ENCODE data around the gene ARHGAP20. TPM values are rescaled to one million over a fixed set of nuclear protein-coding genes. Genes with fewer than 3 reads are reported as not detected.

The ARHGAP20 gene
- polyA plus RNA-seq, 4 donors = 0.54 to 1.1 (median 1.0) TPM; not detected in 1

- H3K27ac ChIP-seq (ENCODE audit: low read depth in 1 of 3, low read length in 2 of 3) = no peak overlapping the region
- FAIRE-seq (no peak), DNase-seq (no peak)
- no peaks in the 10 kb centered on the region for H3K27me3 ChIP-seq (ENCODE audit: control insufficient read depth in 3 of 3, insufficient read depth in 3 of 3, low read length in 3 of 3)
- H3K4me3 ChIP-seq (ENCODE audit: low read depth in 1 of 3, low read length in 3 of 3) = no peak overlapping the region
- WGBS, 3 donors = 92 to 98% (median 93%) methylated on average over 8 of the region's 8 CpGs
- no peaks in the 10 kb centered on the region for H3K36me3 ChIP-seq (ENCODE audit: control insufficient read depth in 3 of 3, insufficient read depth in 2 of 3, low read depth in 1 of 3, low read length in 3 of 3)
- H3K4me1 ChIP-seq (ENCODE audit: control insufficient read depth in 3 of 3, insufficient read depth in 2 of 3, low read depth in 1 of 3, low read length in 2 of 3) = peaks cover 0 to 5% (median 0%) of the 10 kb centered on the region in 3 donors
- no peaks in the 10 kb centered on the region for H3K9me3 ChIP-seq (ENCODE audit: control insufficient read depth in 2 of 2, insufficient read depth in 1 of 2, low read depth in 1 of 2, low read length in 1 of 2)
Observed at GRCh38 chr11:110580571-110580970, 131.7 kb downstream of the ARHGAP20 start.

GRCh38 chr11:110573411-110573810, 138.8 kb downstream of the ARHGAP20 start:
- no peak for FAIRE-seq
- H3K27me3 ChIP-seq (ENCODE audit: control insufficient read depth in 3 of 3, insufficient read depth in 3 of 3, low read length in 3 of 3) = no peaks in the 10 kb centered on the region
- no peaks in the 10 kb centered on the region for H3K4me1 ChIP-seq (ENCODE audit: control insufficient read depth in 3 of 3, insufficient read depth in 2 of 3, low read depth in 1 of 3, low read length in 2 of 3)
- 76 to 81% (median 79%) methylated on average over 5 of the region's 5 CpGs for WGBS, 3 donors
- H3K36me3 ChIP-seq (ENCODE audit: control insufficient read depth in 3 of 3, insufficient read depth in 2 of 3, low read depth in 1 of 3, low read length in 3 of 3) = no peaks in the 10 kb centered on the region
- DNase-seq = no peak
- H3K4me3 ChIP-seq (ENCODE audit: low read depth in 1 of 3, low read length in 3 of 3) = no peak overlapping the region
- H3K9me3 ChIP-seq (ENCODE audit: control insufficient read depth in 2 of 2, insufficient read depth in 1 of 2, low read depth in 1 of 2, low read length in 1 of 2) = no peaks in the 10 kb centered on the region
- H3K27ac ChIP-seq (ENCODE audit: low read depth in 1 of 3, low read length in 2 of 3) = no peak overlapping the region

GRCh38 chr11:110571081-110571720, 141.0 kb downstream of the ARHGAP20 start:
- Histone ChIP-seq H3K27ac (ENCODE audit: low read depth in 1 of 3, low read length in 2 of 3) (no peak overlapping the region), H3K27me3 (ENCODE audit: control insufficient read depth in 3 of 3, insufficient read depth in 3 of 3, low read length in 3 of 3) (no peaks in the 10 kb centered on the region), H3K4me3 (ENCODE audit: low read depth in 1 of 3, low read length in 3 of 3) (no peak overlapping the region), H3K9me3 (ENCODE audit: control insufficient read depth in 2 of 2, insufficient read depth in 1 of 2, low read depth in 1 of 2, low read length in 1 of 2) (no peaks in the 10 kb centered on the region), H3K36me3 (ENCODE audit: control insufficient read depth in 3 of 3, insufficient read depth in 2 of 3, low read depth in 1 of 3, low read length in 3 of 3) (no peaks in the 10 kb centered on the region), H3K4me1 (ENCODE audit: control insufficient read depth in 3 of 3, insufficient read depth in 2 of 3, low read depth in 1 of 3, low read length in 2 of 3) (no peaks in the 10 kb centered on the region)
- no peak for DNase-seq
- FAIRE-seq = no peak
- WGBS, 3 donors = 61 to 75% (median 64%) methylated on average over 5 of the region's 5 CpGs

- no peaks in the 10 kb centered on the region for H3K36me3 ChIP-seq (ENCODE audit: control insufficient read depth in 3 of 3, insufficient read depth in 2 of 3, low read depth in 1 of 3, low read length in 3 of 3)
- no peaks in the 10 kb centered on the region for H3K9me3 ChIP-seq (ENCODE audit: control insufficient read depth in 2 of 2, insufficient read depth in 1 of 2, low read depth in 1 of 2, low read length in 1 of 2)
- DNase-seq = no peak
- WGBS, 3 donors = 48 to 63% (median 56%) methylated on average over 2 of the region's 2 CpGs
- FAIRE-seq = no peak
- no peak overlapping the region for H3K4me3 ChIP-seq (ENCODE audit: low read depth in 1 of 3, low read length in 3 of 3)
- peaks cover 0 to 14% (median 0%) of the 10 kb centered on the region in 3 donors for H3K4me1 ChIP-seq (ENCODE audit: control insufficient read depth in 3 of 3, insufficient read depth in 2 of 3, low read depth in 1 of 3, low read length in 2 of 3)
- H3K27ac ChIP-seq (ENCODE audit: low read depth in 1 of 3, low read length in 2 of 3) = no peak overlapping the region
- no peaks in the 10 kb centered on the region for H3K27me3 ChIP-seq (ENCODE audit: control insufficient read depth in 3 of 3, insufficient read depth in 3 of 3, low read length in 3 of 3)
Observed at GRCh38 chr11:110566577-110566976, 145.7 kb downstream of the ARHGAP20 start.

GRCh38 chr11:110565357-110566336, 146.6 kb downstream of the ARHGAP20 start:
- no peaks in the 10 kb centered on the region for H3K9me3 ChIP-seq (ENCODE audit: control insufficient read depth in 2 of 2, insufficient read depth in 1 of 2, low read depth in 1 of 2, low read length in 1 of 2)
- FAIRE-seq (no peak), DNase-seq (peak in 1 of 2 donors; percentile 55)
- no peaks in the 10 kb centered on the region for H3K27me3 ChIP-seq (ENCODE audit: control insufficient read depth in 3 of 3, insufficient read depth in 3 of 3, low read length in 3 of 3)
- H3K4me1 ChIP-seq (ENCODE audit: control insufficient read depth in 3 of 3, insufficient read depth in 2 of 3, low read depth in 1 of 3, low read length in 2 of 3) = peaks cover 0 to 14% (median 0%) of the 10 kb centered on the region in 3 donors
- no peak overlapping the region for H3K4me3 ChIP-seq (ENCODE audit: low read depth in 1 of 3, low read length in 3 of 3)
- H3K27ac ChIP-seq (ENCODE audit: low read depth in 1 of 3, low read length in 2 of 3) = no peak overlapping the region
- 27 to 51% (median 45%) methylated on average over 16 of the region's 16 CpGs for WGBS, 3 donors
- no peaks in the 10 kb centered on the region for H3K36me3 ChIP-seq (ENCODE audit: control insufficient read depth in 3 of 3, insufficient read depth in 2 of 3, low read depth in 1 of 3, low read length in 3 of 3)

- Histone ChIP-seq H3K27me3 (ENCODE audit: control insufficient read depth in 3 of 3, insufficient read depth in 3 of 3, low read length in 3 of 3) (peaks cover 0 to 2% (median 0%) of the 10 kb centered on the region in 3 donors), H3K4me1 (ENCODE audit: control insufficient read depth in 3 of 3, insufficient read depth in 2 of 3, low read depth in 1 of 3, low read length in 2 of 3) (peaks cover 0 to 14% (median 0%) of the 10 kb centered on the region in 3 donors), H3K9me3 (ENCODE audit: control insufficient read depth in 2 of 2, insufficient read depth in 1 of 2, low read depth in 1 of 2, low read length in 1 of 2) (no peaks in the 10 kb centered on the region), H3K36me3 (ENCODE audit: control insufficient read depth in 3 of 3, insufficient read depth in 2 of 3, low read depth in 1 of 3, low read length in 3 of 3) (no peaks in the 10 kb centered on the region), H3K27ac (ENCODE audit: low read depth in 1 of 3, low read length in 2 of 3) (no peak overlapping the region), H3K4me3 (ENCODE audit: low read depth in 1 of 3, low read length in 3 of 3) (no peak overlapping the region)
- WGBS, 3 donors = 60 to 70% (median 62%) methylated on average over 8 of the region's 8 CpGs
- no peak for DNase-seq
- FAIRE-seq = no peak
Observed at GRCh38 chr11:110564676-110565356, 147.4 kb downstream of the ARHGAP20 start.

- DNase-seq = no peak
- FAIRE-seq = no peak
- Histone ChIP-seq H3K27me3 (ENCODE audit: control insufficient read depth in 3 of 3, insufficient read depth in 3 of 3, low read length in 3 of 3) (no peaks in the 10 kb centered on the region), H3K36me3 (ENCODE audit: control insufficient read depth in 3 of 3, insufficient read depth in 2 of 3, low read depth in 1 of 3, low read length in 3 of 3) (no peaks in the 10 kb centered on the region), H3K9me3 (ENCODE audit: control insufficient read depth in 2 of 2, insufficient read depth in 1 of 2, low read depth in 1 of 2, low read length in 1 of 2) (no peaks in the 10 kb centered on the region), H3K4me3 (ENCODE audit: low read depth in 1 of 3, low read length in 3 of 3) (no peak overlapping the region), H3K27ac (ENCODE audit: low read depth in 1 of 3, low read length in 2 of 3) (no peak overlapping the region), H3K4me1 (ENCODE audit: control insufficient read depth in 3 of 3, insufficient read depth in 2 of 3, low read depth in 1 of 3, low read length in 2 of 3) (no peaks in the 10 kb centered on the region)
- WGBS, 3 donors = 92 to 95% (median 94%) methylated on average over 1 of the region's 1 CpG
Observed at GRCh38 chr11:110544779-110545178, 167.5 kb downstream of the ARHGAP20 start.

- H3K27ac ChIP-seq (ENCODE audit: low read depth in 1 of 3, low read length in 2 of 3) = no peak overlapping the region
- H3K36me3 ChIP-seq (ENCODE audit: control insufficient read depth in 3 of 3, insufficient read depth in 2 of 3, low read depth in 1 of 3, low read length in 3 of 3) = no peaks in the 10 kb centered on the region
- FAIRE-seq (no peak), DNase-seq (no peak)
- H3K27me3 ChIP-seq (ENCODE audit: control insufficient read depth in 3 of 3, insufficient read depth in 3 of 3, low read length in 3 of 3) = no peaks in the 10 kb centered on the region
- H3K9me3 ChIP-seq (ENCODE audit: control insufficient read depth in 2 of 2, insufficient read depth in 1 of 2, low read depth in 1 of 2, low read length in 1 of 2) = peaks cover 0 to 8% of the 10 kb centered on the region in 2 donors
- H3K4me1 ChIP-seq (ENCODE audit: control insufficient read depth in 3 of 3, insufficient read depth in 2 of 3, low read depth in 1 of 3, low read length in 2 of 3) = no peaks in the 10 kb centered on the region
- H3K4me3 ChIP-seq (ENCODE audit: low read depth in 1 of 3, low read length in 3 of 3) = no peak overlapping the region
Observed at GRCh38 chr11:110538154-110538553, 174.1 kb downstream of the ARHGAP20 start.
